Measurements from ENCODE around the gene CASTOR1.
A peak's percentile ranks its signal among the peaks of the same experiment; 100 is the strongest.

CASTOR1 gene

GRCh38 chr22:30240541-30241417 is 48.5 kb downstream of the CASTOR1 start:
- Histone ChIP-seq H3K4me3 (ENCODE audit: extremely low read depth, insufficient read depth, low read length, poor library complexity, severe bottlenecking) (no peak overlapping the region), H3K27ac (ENCODE audit: low read depth, low read length, severe bottlenecking) (no peak overlapping the region), H3K36me3 (ENCODE audit: control insufficient read depth, insufficient read depth, low read length) (peaks cover 4% of the 10 kb centered on the region), H3K4me1 (ENCODE audit: control insufficient read depth, insufficient read depth, low read length, poor library complexity, severe bottlenecking) (peaks cover 22% of the 10 kb centered on the region), H3K9me3 (ENCODE audit: control insufficient read depth, low read length) (no peaks in the 10 kb centered on the region)
- WGBS, 2 experiments (ENCODE audit: insufficient coverage in 2 of 2) = 88 to 94% methylated on average over 19 to 21 of the region's 24 CpGs

- WGBS, 2 experiments (ENCODE audit: insufficient coverage in 2 of 2) = 90 to 91% methylated on average over 9 to 15 of the region's 17 CpGs
Observed at GRCh38 chr22:30239488-30240405, 49.6 kb downstream of the CASTOR1 start.

DNA sequence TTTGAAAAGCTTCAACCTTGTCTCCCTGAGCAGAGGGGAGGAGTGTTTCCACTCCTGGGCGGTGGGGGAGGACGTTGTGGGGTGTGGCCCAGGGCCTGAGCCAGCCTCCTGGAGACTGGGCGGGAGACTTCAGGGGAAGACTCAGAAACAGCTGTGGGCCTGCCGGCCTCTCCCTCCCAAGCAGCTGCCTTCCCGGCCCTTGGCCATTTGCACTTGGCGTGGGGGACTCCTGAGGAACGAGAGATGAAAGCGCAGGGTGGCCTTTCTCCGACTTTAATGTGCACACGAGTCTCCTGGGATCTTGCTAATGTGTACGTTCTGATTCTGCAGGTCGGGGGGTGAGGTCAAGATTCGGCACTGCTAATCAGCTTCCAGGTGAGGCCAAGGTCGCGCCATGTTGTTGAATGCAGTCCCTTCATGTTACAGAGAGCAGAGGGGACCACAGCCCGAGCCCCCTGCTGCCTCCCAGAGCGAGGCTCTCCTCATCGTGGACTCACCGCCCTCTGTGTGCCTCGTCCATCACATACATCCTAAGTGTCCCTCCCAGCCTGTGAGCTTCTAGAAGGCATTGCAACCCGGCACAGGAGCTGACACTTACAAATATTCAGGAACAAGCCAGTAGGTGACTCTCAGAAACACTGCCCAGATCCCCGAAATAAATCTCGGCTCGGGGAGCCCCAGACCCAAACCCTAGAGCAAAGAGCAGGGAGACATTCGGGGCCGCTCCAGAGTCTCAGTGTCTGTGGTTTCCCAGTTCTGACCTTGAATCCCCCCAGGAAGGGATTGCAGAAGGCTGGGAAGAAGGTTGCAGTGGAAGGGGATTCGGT is 50.4 kb downstream of the CASTOR1 start:
- H3K36me3 ChIP-seq (ENCODE audit: control insufficient read depth, insufficient read depth, low read length) = peaks cover 4% of the 10 kb centered on the region
- 66 to 70% methylated on average over 26 to 27 of the region's 27 CpGs for WGBS, 2 experiments (ENCODE audit: insufficient coverage in 2 of 2)
- H3K4me1 ChIP-seq (ENCODE audit: control insufficient read depth, insufficient read depth, low read length, poor library complexity, severe bottlenecking) = peaks cover 36% of the 10 kb centered on the region
- no peak overlapping the region for H3K4me3 ChIP-seq (ENCODE audit: extremely low read depth, insufficient read depth, low read length, poor library complexity, severe bottlenecking)
- H3K27ac ChIP-seq (ENCODE audit: low read depth, low read length, severe bottlenecking) = no peak overlapping the region
- H3K9me3 ChIP-seq (ENCODE audit: control insufficient read depth, low read length) = no peaks in the 10 kb centered on the region

More at GRCh38 chr22:30239488-30240405, 49.6 kb downstream of the CASTOR1 start:
- Histone ChIP-seq H3K9me3 (ENCODE audit: control insufficient read depth, low read length) (no peaks in the 10 kb centered on the region), H3K36me3 (ENCODE audit: control insufficient read depth, insufficient read depth, low read length) (peaks cover 4% of the 10 kb centered on the region), H3K4me3 (ENCODE audit: extremely low read depth, insufficient read depth, low read length, poor library complexity, severe bottlenecking) (no peak overlapping the region), H3K27ac (ENCODE audit: low read depth, low read length, severe bottlenecking) (no peak overlapping the region), H3K4me1 (ENCODE audit: control insufficient read depth, insufficient read depth, low read length, poor library complexity, severe bottlenecking) (peaks cover 32% of the 10 kb centered on the region)

DNA sequence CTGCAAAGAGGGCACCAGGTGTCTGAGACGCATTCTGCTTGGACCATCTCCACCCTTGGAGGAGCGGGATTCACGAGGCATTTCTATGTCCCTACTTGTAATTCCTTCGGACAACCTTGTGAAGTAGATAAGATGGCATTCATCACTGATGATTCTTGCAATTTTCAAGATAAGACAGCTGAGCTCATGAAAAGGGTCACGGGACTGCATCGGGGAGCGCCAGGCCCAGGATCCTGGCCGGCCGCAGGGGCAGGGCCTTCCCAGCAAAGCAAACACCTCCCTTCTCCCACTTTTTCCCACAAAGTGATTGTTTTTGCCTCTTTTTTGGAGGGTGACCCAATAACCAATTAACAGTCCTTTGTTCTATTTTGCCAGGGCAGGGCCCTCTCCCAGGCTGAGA is 51.2 kb downstream of the CASTOR1 start:
- Histone ChIP-seq H3K4me3 (ENCODE audit: extremely low read depth, insufficient read depth, low read length, poor library complexity, severe bottlenecking) (no peak overlapping the region), H3K9me3 (ENCODE audit: control insufficient read depth, low read length) (no peaks in the 10 kb centered on the region), H3K4me1 (ENCODE audit: control insufficient read depth, insufficient read depth, low read length, poor library complexity, severe bottlenecking) (peaks cover 36% of the 10 kb centered on the region), H3K27ac (ENCODE audit: low read depth, low read length, severe bottlenecking) (no peak overlapping the region), H3K36me3 (ENCODE audit: control insufficient read depth, insufficient read depth, low read length) (peaks cover 4% of the 10 kb centered on the region)
- 100% methylated on average over 5 to 6 of the region's 9 CpGs for WGBS, 2 experiments (ENCODE audit: insufficient coverage in 2 of 2)

GRCh38 chr22:30236875-30237274 is 52.4 kb downstream of the CASTOR1 start:
- H3K4me3 ChIP-seq (ENCODE audit: extremely low read depth, insufficient read depth, low read length, poor library complexity, severe bottlenecking) = no peak overlapping the region
- peaks cover 42% of the 10 kb centered on the region for H3K4me1 ChIP-seq (ENCODE audit: control insufficient read depth, insufficient read depth, low read length, poor library complexity, severe bottlenecking)
- H3K36me3 ChIP-seq (ENCODE audit: control insufficient read depth, insufficient read depth, low read length) = no peaks in the 10 kb centered on the region
- H3K27ac ChIP-seq (ENCODE audit: low read depth, low read length, severe bottlenecking) = no peak overlapping the region
- WGBS, 2 experiments (ENCODE audit: insufficient coverage in 2 of 2) = 93 to 100% methylated on average over 4 to 5 of the region's 5 CpGs
- H3K9me3 ChIP-seq (ENCODE audit: control insufficient read depth, low read length) = no peaks in the 10 kb centered on the region

GRCh38 chr22:30235687-30236170 is 53.6 kb downstream of the CASTOR1 start:
- WGBS, 2 experiments (ENCODE audit: insufficient coverage in 2 of 2) = 30 to 35% methylated on average over 8 to 10 of the region's 10 CpGs
- H3K4me1 ChIP-seq (ENCODE audit: control insufficient read depth, insufficient read depth, low read length, poor library complexity, severe bottlenecking) = peaks cover 37% of the 10 kb centered on the region
- H3K27ac ChIP-seq (ENCODE audit: low read depth, low read length, severe bottlenecking) = peak overlapping the region; percentile 6

More at GRCh38 chr22:30235687-30236170, 53.6 kb downstream of the CASTOR1 start:
- Histone ChIP-seq H3K9me3 (ENCODE audit: control insufficient read depth, low read length) (no peaks in the 10 kb centered on the region), H3K36me3 (ENCODE audit: control insufficient read depth, insufficient read depth, low read length) (no peaks in the 10 kb centered on the region), H3K4me3 (ENCODE audit: extremely low read depth, insufficient read depth, low read length, poor library complexity, severe bottlenecking) (no peak overlapping the region)
